Peyer's patch (tissue), 4 donors: ENCODE results near the gene SLC9A4.

Experiments used
- CTCF ChIP-seq, 6 experiments: fragments of 450-650 bp in 4 of 6; fragments of 200-600 bp in 2 of 6; sonication (generic) in 1 of 6; IDR thresholded peaks; one replicate each; pipeline ENCODE4 v1.5.1; 2017 to 2019; ENCODE audit warnings: antibody characterized with exemption in 6 of 6, mild to moderate bottlenecking in 3 of 6, moderate library complexity in 1 of 6
- POLR2A ChIP-seq, 2 donors: fragments of 450-650 bp; IDR thresholded peaks; one replicate each; pipeline ENCODE4 v1.5.1; 2017; ENCODE audit warnings: antibody characterized with exemption in 2 of 2, mild to moderate bottlenecking in 2 of 2, moderate library complexity in 2 of 2

- TF ChIP-seq CTCF (IDR thresholded peaks at IDR 0.05) (no peak), POLR2A (IDR thresholded peaks at IDR 0.05) (no peak)
These were observed 5.9 kb downstream of the SLC9A4 start for GRCh38 chr2:102478686-102479470.
